Central memory CD8-positive, alpha-beta T cell (primary cell): ENCODE measurements around the gene WDR45.

Experiments used
- ATAC-seq: fragments of 150-1000 bp; cut with Tn5 transposase; replicated peaks from 2 replicates; pipeline ENCODE4 v1.10.0; 2022; ENCODE audit warnings: mild to moderate bottlenecking, moderate FRiP score, moderate number of reproducible peaks; ENCODE audit not compliant: poor library complexity, severe bottlenecking; ENCODE audit errors: extremely low read depth
- DNase-seq, 2 donors: peaks; one replicate each; pipeline ENCODE4 v3.0.0; 2021; ENCODE audit warnings: low spot score in 2 of 2
- H3K27ac Mint-ChIP-seq: one replicate; pipeline ENCODE4 v1.8.0; 2022; ENCODE audit warnings: low read depth, mild to moderate bottlenecking, moderate library complexity, mixed read lengths
- H3K27me3 Mint-ChIP-seq: one replicate; pipeline ENCODE4 v1.8.0; 2022; ENCODE audit warnings: mixed read lengths
- H3K36me3 Mint-ChIP-seq: one replicate; pipeline ENCODE4 v1.8.0; 2022; ENCODE audit warnings: mild to moderate bottlenecking, moderate library complexity, mixed read lengths; ENCODE audit not compliant: insufficient read depth
- H3K4me1 Mint-ChIP-seq: one replicate; pipeline ENCODE4 v1.8.0; 2022; ENCODE audit warnings: mixed read lengths
- H3K4me3 Mint-ChIP-seq: one replicate; pipeline ENCODE4 v1.8.0; 2022; ENCODE audit warnings: mild to moderate bottlenecking, moderate library complexity, mixed read lengths
- H3K9me3 Mint-ChIP-seq: one replicate; pipeline ENCODE4 v1.8.0; 2022; ENCODE audit warnings: mixed read lengths

WDR45 gene

GRCh38 chrX:49037883-49038475 lies 41.7 kb downstream of the WDR45 start:
- H3K4me1 Mint-ChIP-seq, result peaks cover 29% of the 10 kb centered on the region
- H3K27ac Mint-ChIP-seq, result no peak overlapping the region
- DNase-seq, result no peak
- no peaks in the 10 kb centered on the region for H3K9me3 Mint-ChIP-seq
- no peak for ATAC-seq
- no peaks in the 10 kb centered on the region for H3K27me3 Mint-ChIP-seq
- peaks cover 35% of the 10 kb centered on the region for H3K36me3 Mint-ChIP-seq
- no peak overlapping the region for H3K4me3 Mint-ChIP-seq

DNA sequence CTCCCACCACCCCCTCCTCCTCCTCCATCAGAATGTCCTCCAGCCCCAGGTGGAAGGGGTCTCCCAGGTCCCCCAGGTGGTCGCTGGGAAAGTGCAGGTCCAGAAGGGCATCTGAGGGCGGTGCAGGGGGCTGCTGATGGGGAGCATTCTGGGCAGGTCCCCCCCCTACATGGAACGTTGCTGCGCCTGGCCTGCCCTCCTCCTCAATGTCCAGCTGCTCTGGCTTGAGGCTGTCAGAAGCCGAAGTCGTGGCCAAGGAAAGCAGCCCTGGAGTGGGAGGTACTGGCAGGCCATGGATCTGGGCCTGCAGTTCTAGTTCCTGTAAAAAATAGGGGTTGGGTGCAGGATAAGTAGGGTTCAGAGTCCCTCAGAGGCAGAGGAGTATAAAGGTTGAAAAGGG lies 49.4 kb downstream of the WDR45 start:
- Mint-ChIP-seq H3K27me3 (no peaks in the 10 kb centered on the region), H3K4me3 (no peak overlapping the region), H3K9me3 (no peaks in the 10 kb centered on the region), H3K4me1 (no peaks in the 10 kb centered on the region), H3K36me3 (peaks cover 25% of the 10 kb centered on the region), H3K27ac (peak overlapping the region; percentile 38)
- ATAC-seq, result no peak
- no peak for DNase-seq

DNA sequence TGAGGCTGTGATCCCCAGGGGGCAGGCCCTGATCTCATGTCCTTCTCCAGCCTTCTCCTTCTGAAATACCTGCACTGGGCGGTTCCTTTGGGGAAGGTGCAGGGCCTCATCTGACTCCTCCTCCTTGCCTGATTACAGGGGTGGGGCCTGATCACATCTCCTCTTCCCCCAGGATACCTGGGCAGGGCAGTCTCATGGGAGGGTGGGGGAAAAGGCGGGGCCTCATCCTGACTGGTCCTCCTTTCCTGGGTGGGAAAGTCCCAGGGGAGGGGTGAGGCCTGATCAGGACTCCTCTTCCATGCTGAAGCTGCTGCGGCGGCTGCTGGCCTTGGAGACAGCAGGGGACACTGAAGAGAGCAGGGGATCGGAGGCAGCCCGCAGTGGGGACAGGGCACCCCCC lies 49.8 kb downstream of the WDR45 start:
- Mint-ChIP-seq H3K36me3 (peaks cover 24% of the 10 kb centered on the region), H3K27ac (peak overlapping the region; percentile 38), H3K4me1 (no peaks in the 10 kb centered on the region), H3K27me3 (no peaks in the 10 kb centered on the region), H3K4me3 (no peak overlapping the region), H3K9me3 (no peaks in the 10 kb centered on the region)
- DNase-seq (no peak), ATAC-seq (no peak)
